Heart left ventricle (tissue), 13 donors: ENCODE data around the gene VPS26B.

Experiments used
- CTCF ChIP-seq, 12 donors: fragments of 200-600 bp; sonication (generic) in 4 of 12; IDR thresholded peaks; one replicate each; pipeline versions ENCODE4 v1.5.0 to v1.8.0; 2018 to 2022; ENCODE audit warnings: antibody characterized with exemption in 12 of 12, mild to moderate bottlenecking in 5 of 12
- POLR2A ChIP-seq, 2 donors: fragments of 450-650 bp; IDR thresholded peaks; one replicate each; pipeline ENCODE4 v1.6.1; 2017; ENCODE audit warnings: antibody characterized with exemption in 2 of 2, mild to moderate bottlenecking in 2 of 2, moderate library complexity in 2 of 2
- donor health status: ischemic (EF 13 %, LVEDD 7.1; RV severe dilation, severe dysfunction).
- donor health status: DM: no; HTN: yes; CAD: no.
- donor health status: DM: no; HTN: no; CAD: no.
- donor health status: ischemic (EF 25% LVEDD 6.9; RV normal size, moderate dysfunction).
- donor health status: ischemic (EF 25% LVEDD 5.7; RV mildly dilated, moderate dysfunction).
- donor health status: ischemic (EF 35%, LVEDD 5.7; RV mildly dilated, moderate dysfunction).
- donor health status: nonischemic (EF 11% LVEDD 7.7; RV severe dilation, severe dysfunction).
- donor health status: DM: yes; HTN: yes; CAD: no.
- donor health status: PGD.
- donor health status: ischemic (EF 29% LVEDD 5.4; RV normal size, mild dysfunction).
- donor health status: nonischemic (EF 23%, LVEDD 6.1; RV moderate dilation, normal function).

- TF ChIP-seq CTCF (IDR thresholded peaks at IDR 0.05) (no peak), POLR2A (IDR thresholded peaks at IDR 0.05) (no peak)
Measured at GRCh38 chr11:134292661-134293060, 68.2 kb downstream of the VPS26B start.
